GM19468 (cell line): ENCODE data around the gene ASIP.
"Not testable (repeated sequence)": the region's sequence is repeated elsewhere in the genome, so short reads cannot be mapped to it uniquely, and the experiment has no call there.

Experiments used
- ATAC-seq: cut with Tn5 transposase; IDR thresholded peaks from one replicate; pipeline ENCODE4 v1.9.1; 2021; ENCODE audit warnings: mild to moderate bottlenecking, moderate library complexity, moderate number of reproducible peaks; ENCODE audit not compliant: unreplicated experiment; ENCODE audit errors: extremely low read depth

ASIP gene

DNA sequence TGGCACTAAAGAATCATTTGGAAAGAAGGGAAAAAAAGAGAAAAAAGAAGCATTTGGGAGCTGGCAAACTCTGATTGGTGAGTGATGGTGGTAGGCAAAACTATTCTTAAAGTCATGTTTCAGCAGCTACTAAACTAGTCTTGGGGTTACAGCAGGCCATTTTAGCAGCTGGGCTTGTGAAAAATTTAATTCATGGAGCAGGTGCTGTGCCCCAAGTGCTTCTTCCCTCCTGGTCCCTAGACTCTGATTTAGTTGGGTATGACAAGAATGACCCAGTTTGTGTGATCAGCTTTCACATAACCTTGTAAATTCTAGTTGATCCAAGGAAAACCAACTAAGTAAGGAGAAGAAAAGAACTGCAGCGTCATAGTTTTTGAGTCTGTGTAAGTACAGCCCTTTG is 1.1 kb upstream of the ASIP start:
- no peak for ATAC-seq

DNA sequence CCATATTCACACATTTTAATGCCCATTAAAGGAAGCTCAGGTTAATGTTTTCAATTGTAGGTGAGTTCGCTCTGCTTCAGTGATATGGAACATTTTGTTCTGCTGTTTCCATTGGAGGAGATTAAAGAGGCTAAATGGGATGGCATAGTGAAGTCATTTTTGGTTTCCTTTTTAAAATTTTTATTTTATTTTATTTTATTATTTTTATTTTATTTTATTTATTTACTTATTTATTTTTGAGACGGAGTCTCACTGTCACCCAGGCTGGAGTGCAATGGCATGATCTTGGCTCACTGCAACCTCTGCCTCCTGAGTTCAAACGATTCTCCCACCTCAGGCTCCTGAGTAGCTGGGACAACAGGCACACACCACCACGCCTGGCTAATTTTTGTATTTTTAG is 792 bp downstream of the ASIP start:
- ATAC-seq: not testable (repeated sequence)

- ATAC-seq: no peak
Measured at GRCh38 chr20:34242879-34243278, 1.7 kb downstream of the ASIP start.

DNA sequence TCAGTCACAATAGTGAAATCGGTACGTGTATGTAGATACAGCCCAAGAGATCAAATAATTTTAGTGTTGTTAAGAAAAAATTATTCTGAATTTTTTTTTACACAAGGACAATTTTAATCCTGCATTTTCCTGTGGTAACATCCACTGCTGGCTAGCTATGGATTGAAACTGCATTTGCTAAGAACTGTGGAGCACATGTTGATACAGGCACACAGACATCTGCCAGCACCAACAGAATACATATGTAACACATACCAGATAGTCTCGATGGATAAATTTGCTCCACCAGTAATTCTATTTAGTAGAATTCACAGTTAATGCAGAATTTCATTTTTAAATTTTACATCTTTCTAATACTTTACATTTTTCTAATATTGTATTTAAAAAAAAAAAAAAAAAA is 2.2 kb downstream of the ASIP start:
- no peak for ATAC-seq

DNA sequence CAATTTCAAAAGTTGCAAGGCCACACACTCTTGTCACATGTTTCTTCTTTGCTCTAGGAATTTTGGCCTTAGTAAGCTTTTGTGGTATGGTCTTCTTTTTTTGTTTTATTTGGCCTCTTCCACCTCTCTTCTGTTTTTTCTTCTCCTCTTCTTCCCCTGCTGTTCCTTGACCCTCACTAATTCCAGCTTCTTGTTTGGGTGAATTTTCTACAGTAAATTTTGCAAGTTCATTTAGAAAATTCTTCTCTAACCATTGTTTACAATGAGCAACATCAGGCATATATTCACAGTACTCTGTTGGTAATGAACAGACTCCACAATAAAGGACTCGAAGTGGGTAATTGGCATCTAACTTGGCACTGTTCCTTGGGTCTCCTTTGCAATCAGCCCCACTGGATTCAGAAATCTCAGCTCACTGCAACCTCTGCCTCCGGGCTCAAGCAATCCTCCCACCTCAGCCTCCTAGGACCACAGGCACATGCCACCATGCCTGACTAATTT is 5.0 kb downstream of the ASIP start:
- no peak for ATAC-seq

GRCh38 chr20:34249291-34249690 is 8.1 kb downstream of the ASIP start:
- ATAC-seq: no peak

DNA sequence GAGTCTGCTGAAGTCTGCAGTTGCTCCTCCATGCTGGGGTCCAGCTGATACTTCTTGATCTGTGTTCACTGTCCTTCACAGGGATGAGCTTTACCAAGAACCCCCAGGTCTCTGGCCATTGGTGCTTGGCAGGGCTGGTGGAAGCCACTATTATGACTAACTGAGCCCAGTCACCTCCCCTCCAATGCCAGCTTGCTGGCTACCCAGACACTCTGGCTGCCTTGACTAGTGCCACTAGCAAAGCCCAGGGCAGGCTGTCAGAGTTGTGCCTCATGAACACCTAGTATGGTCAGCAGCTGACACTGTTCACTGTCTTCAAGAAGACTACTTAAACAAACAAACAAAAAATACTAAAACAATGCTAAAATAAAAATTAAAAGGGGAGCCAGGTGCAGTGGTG is 8.8 kb downstream of the ASIP start:
- ATAC-seq: no peak

- no peak for ATAC-seq
Measured at GRCh38 chr20:34251619-34252018, 10.4 kb downstream of the ASIP start.

DNA sequence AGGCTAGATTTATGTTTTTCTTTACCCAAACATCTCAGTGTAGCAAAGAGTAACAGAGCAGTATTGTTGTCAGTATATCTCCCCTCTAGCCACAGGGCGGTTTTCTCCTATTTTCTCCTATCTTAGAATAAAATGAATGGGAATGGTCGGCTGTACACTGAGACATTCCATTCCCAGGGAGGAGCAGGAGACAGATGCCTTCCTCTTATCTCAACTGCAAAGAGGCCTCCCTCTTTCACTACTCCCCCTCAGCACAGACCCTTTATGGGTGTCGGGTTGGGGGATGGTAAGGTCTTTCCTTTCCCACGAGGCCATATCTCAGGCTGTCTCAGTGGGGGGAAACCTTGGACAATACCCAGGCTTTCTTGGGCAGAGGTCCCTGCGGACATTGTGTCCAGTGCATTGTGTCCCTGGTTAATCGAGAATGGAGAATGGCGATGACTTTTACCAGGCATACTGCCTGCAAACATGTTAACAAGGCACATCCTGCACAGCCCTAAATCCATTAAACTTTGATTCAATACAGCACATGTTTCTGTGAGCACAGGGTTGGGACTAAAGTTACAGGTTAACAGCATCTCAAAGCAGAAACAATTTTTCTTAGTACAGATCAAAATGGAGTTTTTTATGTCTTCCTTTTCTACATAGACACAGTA is 11.3 kb downstream of the ASIP start:
- not testable (repeated sequence) for ATAC-seq

GRCh38 chr20:34254979-34255378 is 13.8 kb downstream of the ASIP start:
- no peak for ATAC-seq

DNA sequence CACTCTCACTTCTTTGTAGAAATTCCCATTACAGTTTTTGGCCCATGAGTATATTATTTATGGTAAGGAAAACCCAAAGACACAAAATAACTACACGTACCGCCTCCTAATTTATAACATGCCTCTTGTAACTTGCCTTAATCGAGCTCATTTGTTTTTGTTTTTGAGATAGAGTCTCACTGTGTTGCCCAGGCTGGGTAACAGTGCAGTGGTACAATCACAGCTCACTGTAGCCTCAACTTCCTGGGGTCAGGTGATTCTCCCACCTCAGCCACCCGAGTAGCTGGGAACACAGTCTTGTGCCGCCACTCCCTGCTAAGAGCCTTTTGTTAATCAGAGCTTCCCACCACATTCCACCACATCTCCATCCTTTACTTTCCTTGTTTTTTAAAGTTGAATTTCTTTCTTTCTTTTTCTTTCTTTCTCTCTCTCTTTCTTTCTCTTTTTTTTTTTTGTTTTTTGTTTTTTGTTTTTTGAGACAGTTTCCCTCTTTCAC is 15.5 kb downstream of the ASIP start:
- ATAC-seq: no peak

DNA sequence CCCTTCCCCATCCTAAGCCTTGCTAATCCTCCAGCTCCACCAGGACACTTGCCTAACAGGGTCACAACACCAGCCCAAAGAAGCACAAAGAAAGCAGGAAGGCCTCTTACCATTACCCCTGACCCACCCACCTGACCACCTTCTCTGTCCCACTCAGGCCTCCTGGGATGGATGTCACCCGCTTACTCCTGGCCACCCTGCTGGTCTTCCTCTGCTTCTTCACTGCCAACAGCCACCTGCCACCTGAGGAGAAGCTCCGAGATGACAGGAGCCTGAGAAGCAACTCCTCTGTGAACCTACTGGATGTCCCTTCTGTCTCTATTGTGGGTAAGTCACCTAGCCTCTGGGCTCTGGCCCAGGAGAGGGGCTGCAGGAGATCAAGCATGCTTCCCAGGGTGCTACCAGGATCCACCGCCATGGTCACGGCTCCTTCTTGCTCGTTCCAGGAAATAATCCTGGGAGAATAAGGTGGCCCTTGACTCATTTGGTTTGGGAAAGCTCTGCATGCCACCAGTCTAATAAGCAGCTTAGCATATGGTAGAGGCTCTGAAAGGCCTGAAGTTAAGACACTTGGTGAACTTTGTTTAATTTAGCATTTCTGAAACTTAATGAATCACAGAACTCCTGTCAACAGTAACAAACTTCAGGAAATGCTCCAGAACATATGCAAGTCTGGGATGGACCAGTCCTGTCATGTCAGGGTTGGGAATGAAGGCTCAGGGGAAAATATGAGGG is 19.2 kb downstream of the ASIP start:
- ATAC-seq: no peak

- ATAC-seq: no peak
Measured at GRCh38 chr20:34262488-34263288, 21.5 kb downstream of the ASIP start.

DNA sequence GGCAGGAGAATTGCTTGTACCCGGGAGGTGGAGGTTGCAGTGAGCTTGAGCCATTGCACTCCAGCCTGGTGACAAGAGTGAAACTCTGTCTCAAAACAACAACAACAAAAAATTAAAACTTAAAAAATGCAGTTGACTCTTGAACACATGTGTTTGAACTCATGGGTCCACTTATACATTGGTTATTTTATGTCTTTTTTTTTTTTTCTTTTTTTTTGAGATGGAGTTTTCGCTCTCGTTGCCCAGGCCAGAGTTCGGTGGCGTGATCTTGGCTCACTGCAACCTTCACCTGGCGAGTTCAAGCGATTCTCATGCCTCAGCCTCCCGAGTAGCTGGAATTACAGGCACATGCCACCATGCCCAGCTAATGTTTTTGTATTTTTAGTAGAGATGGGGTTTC is 22.2 kb downstream of the ASIP start:
- not testable (repeated sequence) for ATAC-seq

DNA sequence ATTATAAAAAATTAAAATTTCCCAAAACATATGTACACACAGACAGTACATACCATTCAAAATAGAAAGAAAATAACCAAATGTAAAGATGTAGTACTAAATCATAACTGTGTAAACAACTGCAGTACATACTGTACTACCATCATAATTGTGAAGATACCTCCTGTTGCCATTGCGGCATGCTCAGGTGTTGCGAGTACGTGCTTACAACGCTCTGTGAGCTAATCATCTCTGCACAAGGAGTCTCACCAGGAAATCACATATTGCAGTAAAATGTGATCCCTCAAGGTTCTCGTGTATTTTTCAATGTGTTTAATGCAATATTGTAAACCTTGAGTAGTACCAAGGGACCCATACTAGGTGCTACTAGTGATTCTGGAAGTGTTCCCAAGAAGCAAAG is 22.9 kb downstream of the ASIP start:
- no peak for ATAC-seq

DNA sequence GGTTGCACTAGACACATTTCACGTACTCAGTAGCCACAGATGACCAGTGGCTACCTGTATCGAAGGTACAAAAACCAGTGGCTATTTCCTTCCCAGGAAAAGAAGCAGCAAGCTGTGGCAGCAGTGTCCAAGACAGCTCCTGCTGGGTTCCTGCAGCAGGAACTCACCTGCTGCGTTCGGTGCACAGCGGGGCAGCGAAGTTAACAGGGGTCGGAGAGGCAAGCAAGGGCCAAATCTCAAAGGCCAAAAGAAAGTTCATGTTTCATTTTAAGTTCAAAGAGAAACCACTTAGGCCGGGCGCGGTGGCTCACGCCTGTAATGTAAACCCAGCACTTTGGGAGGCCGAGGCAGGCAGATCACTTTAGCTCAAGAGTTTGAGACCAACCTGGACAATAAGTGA is 26.9 kb downstream of the ASIP start:
- ATAC-seq: no peak

GRCh38 chr20:34268851-34269636 is 27.8 kb downstream of the ASIP start:
- ATAC-seq: no peak

DNA sequence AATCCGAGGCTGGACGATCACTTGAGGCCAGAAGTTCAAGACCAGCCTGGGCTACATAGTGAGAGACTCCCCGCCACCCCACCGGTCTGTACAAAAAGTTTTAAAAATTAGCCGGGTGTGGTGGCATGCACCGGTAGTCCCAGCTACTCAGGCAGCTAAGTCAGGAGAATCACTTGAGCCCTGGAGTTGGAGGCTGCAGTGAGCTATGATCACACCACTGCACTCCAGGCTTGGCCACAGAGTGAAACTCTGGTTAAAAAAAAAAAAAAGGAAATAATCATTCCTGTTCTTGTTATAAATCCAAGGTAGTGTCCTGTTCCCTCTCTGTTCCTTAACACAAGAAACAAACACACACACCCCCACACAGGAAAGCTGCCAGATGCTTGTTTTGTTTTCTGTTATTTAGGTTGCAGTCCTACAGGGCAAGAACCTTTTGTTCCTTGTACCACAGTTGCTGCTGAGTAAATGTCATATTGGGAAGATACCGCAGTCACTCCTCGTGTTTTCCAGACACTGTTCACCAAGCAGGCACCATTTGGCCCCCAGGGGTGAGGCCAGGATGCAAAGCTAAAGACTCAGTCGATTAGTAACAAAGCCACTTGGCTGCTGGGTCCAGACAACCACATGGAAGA is 28.9 kb downstream of the ASIP start:
- ATAC-seq: no peak

- ATAC-seq: no peak
Measured at GRCh38 chr20:34271956-34272355, 30.7 kb downstream of the ASIP start.

GRCh38 chr20:34274694-34275093 is 33.5 kb downstream of the ASIP start:
- ATAC-seq: no peak
